Astrocyte (in vitro differentiated cells and primary cell): ENCODE data around the gene IFNL2. TPM values are rescaled to one million over a fixed set of nuclear protein-coding genes. Genes with fewer than 3 reads are reported as not detected.

Experiments
- DNase-seq: peaks from one replicate; pipeline ENCODE4 v3.0.0-alpha.2; 2010; ENCODE audit warnings: low read depth
- FAIRE-seq: peaks from 2 replicates; lab custom pipeline; 2011; peaks lifted over from hg19 to GRCh38; lab: Jason Lieb, UNC
- H2AFZ ChIP-seq: 2 replicates; pipeline ENCODE4 v1.6.0; 2012; ENCODE audit warnings: low read depth, low read length, inconsistent platforms
- H3K27ac ChIP-seq: 2 replicates; pipeline ENCODE4 v1.5.1; 2011; ENCODE audit warnings: low read depth, low read length, inconsistent platforms
- H3K27me3 ChIP-seq: 2 replicates; pipeline ENCODE4 v1.6.0; 2011; ENCODE audit warnings: low read length, inconsistent platforms; ENCODE audit not compliant: insufficient read depth
- H3K36me3 ChIP-seq: 2 replicates; pipeline ENCODE4 v1.5.1; 2011; ENCODE audit warnings: low read length, inconsistent platforms; ENCODE audit not compliant: insufficient read depth
- H3K4me1 ChIP-seq: 2 replicates; pipeline ENCODE4 v1.5.1; 2011; ENCODE audit warnings: low read length, inconsistent platforms; ENCODE audit not compliant: insufficient read depth
- H3K4me2 ChIP-seq: 2 replicates; pipeline ENCODE4 v1.6.0; 2012; ENCODE audit warnings: low read length, inconsistent platforms
- H3K4me3 ChIP-seq: 2 replicates; pipeline ENCODE4 v1.5.1; 2011; ENCODE audit warnings: low read depth, mild to moderate bottlenecking, low read length, inconsistent platforms; ENCODE audit not compliant: insufficient read depth
- H3K79me2 ChIP-seq: 2 replicates; pipeline ENCODE4 v1.6.0; 2012; ENCODE audit warnings: mild to moderate bottlenecking, low read length, inconsistent platforms; ENCODE audit not compliant: insufficient read depth
- H3K9ac ChIP-seq: 2 replicates; pipeline ENCODE4 v1.6.0; 2012; ENCODE audit warnings: mild to moderate bottlenecking, low read length, inconsistent platforms
- H3K9me3 ChIP-seq: 2 replicates; pipeline ENCODE4 v1.5.1; 2012; ENCODE audit warnings: low read depth, mild to moderate bottlenecking, low read length, inconsistent platforms; ENCODE audit not compliant: insufficient read depth
- H4K20me1 ChIP-seq: 2 replicates; pipeline ENCODE4 v1.6.0; 2012; ENCODE audit warnings: low read length, inconsistent platforms; ENCODE audit not compliant: insufficient read depth
- H3K27ac Mint-ChIP-seq: one replicate; pipeline ENCODE4 v1.8.0; 2021; ENCODE audit warnings: mild to moderate bottlenecking, mixed read lengths; ENCODE audit not compliant: unreplicated experiment
- H3K27me3 Mint-ChIP-seq: one replicate; pipeline ENCODE4 v1.8.0; 2021; ENCODE audit warnings: low read depth, mixed read lengths; ENCODE audit not compliant: unreplicated experiment
- H3K36me3 Mint-ChIP-seq: one replicate; pipeline ENCODE4 v1.8.0; 2021; ENCODE audit warnings: low read depth, mixed read lengths; ENCODE audit not compliant: unreplicated experiment
- H3K4me1 Mint-ChIP-seq: one replicate; pipeline ENCODE4 v1.8.0; 2021; ENCODE audit warnings: low read depth, mixed read lengths; ENCODE audit not compliant: unreplicated experiment
- H3K4me3 Mint-ChIP-seq: one replicate; pipeline ENCODE4 v1.8.0; 2021; ENCODE audit warnings: mild to moderate bottlenecking, moderate library complexity, mixed read lengths; ENCODE audit not compliant: unreplicated experiment
- H3K9me3 Mint-ChIP-seq: one replicate; pipeline ENCODE4 v1.8.0; 2021; ENCODE audit warnings: mild to moderate bottlenecking, mixed read lengths; ENCODE audit not compliant: unreplicated experiment
- EZH2 ChIP-seq: IDR thresholded peaks from 2 replicates; pipeline ENCODE4 v1.6.1; 2012; ENCODE audit warnings: mild to moderate bottlenecking, low read length, inconsistent platforms; ENCODE audit not compliant: insufficient read depth
- total RNA-seq: library from RNA; stranded (reverse); gene quantifications from 2 replicates; pipeline ENCODE4 v1.2.1, GENCODE V29; 2021
- TF ChIP-seq, protein P1 (sequence below): IDR thresholded peaks from 2 replicates; pipeline ENCODE4 v1.5.1; 2011; ENCODE audit warnings: low read depth, mild to moderate bottlenecking, inconsistent platforms, low read length, moderate library complexity; ENCODE audit not compliant: insufficient read depth

The IFNL2 gene
- total RNA-seq, 1 donor from 2014 or later: not detected

DNA sequence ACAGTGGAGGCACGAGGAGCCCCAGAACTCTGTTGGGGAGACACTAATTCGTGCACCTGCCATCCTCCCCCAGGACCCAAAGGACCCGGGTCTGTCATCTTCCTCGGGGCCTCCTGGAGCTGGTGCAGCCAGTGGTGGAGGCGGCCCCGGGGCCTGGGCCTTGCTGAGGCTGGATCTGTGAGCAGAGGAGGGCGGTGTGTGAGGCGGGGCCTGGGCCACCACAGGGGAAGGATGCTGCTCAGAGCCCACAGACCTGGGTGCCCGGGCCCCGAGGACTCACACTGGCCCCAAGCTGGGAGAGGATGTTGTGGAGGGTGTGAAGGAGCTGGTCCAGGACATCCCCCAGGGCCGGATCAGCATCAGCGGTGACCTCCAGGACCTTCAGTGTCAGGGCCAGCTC is 31.7 kb upstream of the IFNL2 start:
- no peaks in the 10 kb centered on the region for H3K9me3 Mint-ChIP-seq
- TF ChIP-seq, protein P1, sequence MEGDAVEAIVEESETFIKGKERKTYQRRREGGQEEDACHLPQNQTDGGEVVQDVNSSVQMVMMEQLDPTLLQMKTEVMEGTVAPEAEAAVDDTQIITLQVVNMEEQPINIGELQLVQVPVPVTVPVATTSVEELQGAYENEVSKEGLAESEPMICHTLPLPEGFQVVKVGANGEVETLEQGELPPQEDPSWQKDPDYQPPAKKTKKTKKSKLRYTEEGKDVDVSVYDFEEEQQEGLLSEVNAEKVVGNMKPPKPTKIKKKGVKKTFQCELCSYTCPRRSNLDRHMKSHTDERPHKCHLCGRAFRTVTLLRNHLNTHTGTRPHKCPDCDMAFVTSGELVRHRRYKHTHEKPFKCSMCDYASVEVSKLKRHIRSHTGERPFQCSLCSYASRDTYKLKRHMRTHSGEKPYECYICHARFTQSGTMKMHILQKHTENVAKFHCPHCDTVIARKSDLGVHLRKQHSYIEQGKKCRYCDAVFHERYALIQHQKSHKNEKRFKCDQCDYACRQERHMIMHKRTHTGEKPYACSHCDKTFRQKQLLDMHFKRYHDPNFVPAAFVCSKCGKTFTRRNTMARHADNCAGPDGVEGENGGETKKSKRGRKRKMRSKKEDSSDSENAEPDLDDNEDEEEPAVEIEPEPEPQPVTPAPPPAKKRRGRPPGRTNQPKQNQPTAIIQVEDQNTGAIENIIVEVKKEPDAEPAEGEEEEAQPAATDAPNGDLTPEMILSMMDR: no peak
- TF ChIP-seq EZH2: no peak
- H3K4me3 Mint-ChIP-seq: no peak overlapping the region
- H3K4me1 Mint-ChIP-seq: no peaks in the 10 kb centered on the region
- no peak overlapping the region for H2AFZ ChIP-seq
- no peak for DNase-seq
- no peaks in the 10 kb centered on the region for H4K20me1 ChIP-seq
- H3K27me3 Mint-ChIP-seq: peaks cover 62% of the 10 kb centered on the region
- H3K4me3 ChIP-seq: no peak overlapping the region
- H3K27me3 ChIP-seq: peaks cover 6% of the 10 kb centered on the region
- FAIRE-seq: no peak
- no peaks in the 10 kb centered on the region for H3K9me3 ChIP-seq
- no peak overlapping the region for H3K4me2 ChIP-seq
- no peaks in the 10 kb centered on the region for H3K36me3 Mint-ChIP-seq
- no peaks in the 10 kb centered on the region for H3K36me3 ChIP-seq
- H3K79me2 ChIP-seq: no peaks in the 10 kb centered on the region
- H3K9ac ChIP-seq: no peak overlapping the region
- no peak overlapping the region for H3K27ac ChIP-seq
- no peak overlapping the region for H3K27ac Mint-ChIP-seq
- no peaks in the 10 kb centered on the region for H3K4me1 ChIP-seq

DNA sequence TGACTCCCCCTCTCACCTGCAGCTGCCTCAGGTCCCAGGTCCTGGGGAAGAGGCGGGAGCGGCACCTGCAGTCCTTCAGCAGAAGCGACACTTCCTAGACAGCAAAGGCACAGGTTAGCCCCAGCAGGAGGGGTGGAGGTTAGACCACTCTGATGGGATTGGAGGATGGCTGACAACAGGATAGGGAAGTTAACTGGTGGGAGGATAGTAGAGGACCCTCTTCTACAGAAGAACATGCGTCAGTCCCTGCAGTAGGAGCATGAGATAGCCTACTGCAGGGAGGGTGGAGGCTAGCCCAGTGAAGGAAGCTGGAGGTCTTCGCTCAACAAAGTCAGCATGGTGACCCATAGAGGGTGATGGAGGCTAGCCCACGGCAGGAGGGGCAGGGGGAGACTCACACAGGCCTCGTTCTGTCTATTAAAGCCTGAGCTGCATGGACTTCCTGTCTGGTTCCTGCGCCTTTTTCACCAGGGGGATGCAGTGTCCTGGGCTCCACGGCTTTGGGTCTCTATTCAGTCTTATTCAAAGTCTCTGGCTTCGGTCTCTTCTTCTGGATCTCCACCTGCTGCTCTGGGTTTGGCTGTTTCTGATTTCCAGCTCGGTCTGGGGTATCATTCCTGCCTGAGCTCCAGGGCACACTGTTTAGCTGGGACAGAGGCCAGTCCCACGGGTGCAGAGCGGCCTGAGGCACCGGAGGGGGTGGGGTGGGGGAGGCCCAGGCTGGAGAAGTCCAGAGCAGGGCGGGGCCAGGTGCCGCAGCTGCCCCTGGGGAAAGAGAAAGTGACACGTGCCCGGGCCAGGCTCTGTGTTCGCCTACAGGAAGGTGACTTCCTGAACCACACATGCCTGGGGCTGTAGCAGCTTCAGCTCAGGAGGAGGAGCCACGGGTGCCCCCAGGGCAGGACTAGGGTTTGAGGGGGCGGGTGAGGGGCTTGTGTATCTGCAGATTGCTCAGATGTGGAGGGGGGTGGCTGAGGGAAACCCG is 30.7 kb upstream of the IFNL2 start:
- Histone ChIP-seq H3K9me3 (no peaks in the 10 kb centered on the region), H3K27ac (no peak overlapping the region), H3K79me2 (no peaks in the 10 kb centered on the region), H3K4me3 (no peak overlapping the region), H4K20me1 (no peaks in the 10 kb centered on the region), H3K4me1 (no peaks in the 10 kb centered on the region), H3K4me2 (no peak overlapping the region), H3K9ac (no peak overlapping the region), H3K36me3 (no peaks in the 10 kb centered on the region), H3K27me3 (peaks cover 6% of the 10 kb centered on the region), H2AFZ (no peak overlapping the region)
- H3K4me3 Mint-ChIP-seq: no peak overlapping the region
- no peaks in the 10 kb centered on the region for H3K36me3 Mint-ChIP-seq
- peaks cover 59% of the 10 kb centered on the region for H3K27me3 Mint-ChIP-seq
- no peak for TF ChIP-seq EZH2
- TF ChIP-seq, protein P1: no peak
- no peak overlapping the region for H3K27ac Mint-ChIP-seq
- H3K9me3 Mint-ChIP-seq: no peaks in the 10 kb centered on the region
- FAIRE-seq (no peak), DNase-seq (no peak)
- H3K4me1 Mint-ChIP-seq: no peaks in the 10 kb centered on the region

DNA sequence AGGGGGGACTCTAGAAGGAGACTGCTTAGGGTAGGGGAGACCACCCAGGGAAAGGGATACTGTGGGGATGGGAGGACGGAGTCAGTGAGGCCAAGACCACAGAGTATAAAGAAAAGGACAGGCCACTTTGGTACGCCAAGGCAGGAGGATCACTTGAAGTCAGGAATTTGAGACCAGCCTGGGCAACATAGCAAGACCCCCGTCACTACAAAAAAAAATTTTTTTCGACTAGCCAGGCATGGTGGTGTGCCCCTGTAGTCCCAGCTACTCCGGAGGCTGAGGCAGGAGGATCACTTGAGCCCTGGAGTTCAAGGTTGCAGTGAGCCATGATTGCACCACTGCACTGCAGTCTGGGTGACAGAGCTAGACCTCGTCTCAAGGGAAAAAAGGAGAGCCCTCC is 30.0 kb upstream of the IFNL2 start:
- H3K27ac ChIP-seq: no peak overlapping the region
- H3K27ac Mint-ChIP-seq: no peak overlapping the region
- no peak overlapping the region for H2AFZ ChIP-seq
- TF ChIP-seq EZH2: no peak
- TF ChIP-seq, protein P1: no peak
- no peak overlapping the region for H3K9ac ChIP-seq
- H3K4me3 Mint-ChIP-seq: no peak overlapping the region
- H3K9me3 Mint-ChIP-seq: no peaks in the 10 kb centered on the region
- H3K27me3 Mint-ChIP-seq: peaks cover 55% of the 10 kb centered on the region
- no peaks in the 10 kb centered on the region for H3K36me3 ChIP-seq
- no peaks in the 10 kb centered on the region for H4K20me1 ChIP-seq
- no peaks in the 10 kb centered on the region for H3K9me3 ChIP-seq
- H3K4me1 Mint-ChIP-seq: no peaks in the 10 kb centered on the region
- H3K4me3 ChIP-seq: no peak overlapping the region
- no peaks in the 10 kb centered on the region for H3K4me1 ChIP-seq
- no peaks in the 10 kb centered on the region for H3K79me2 ChIP-seq
- no peak overlapping the region for H3K4me2 ChIP-seq
- DNase-seq (no peak), FAIRE-seq (no peak)
- peaks cover 6% of the 10 kb centered on the region for H3K27me3 ChIP-seq
- H3K36me3 Mint-ChIP-seq: no peaks in the 10 kb centered on the region
